Karpas-422 (cell line): Measurements from ENCODE around the gene GAP43. TPM values are rescaled to one million over a fixed set of nuclear protein-coding genes. Genes with fewer than 3 reads are reported as not detected.

Source experiments
- DNase-seq: peaks from one replicate; pipeline ENCODE4 v3.0.0-alpha.2; 2015
- H2AFZ ChIP-seq: fragments of 200-600 bp; sonication (generic); 2 replicates; pipeline ENCODE4 v1.6.1; 2014; ENCODE audit warnings: antibody characterized with exemption, low read length, mixed read lengths
- H3K27ac ChIP-seq: fragments of 200-600 bp; sonication (generic); 2 replicates; pipeline ENCODE4 v1.5.1; 2014; ENCODE audit warnings: mild to moderate bottlenecking, low read length, moderate library complexity
- H3K27me3 ChIP-seq: fragments of 200-600 bp; sonication (generic); 2 replicates; pipeline ENCODE4 v1.6.1; 2014; ENCODE audit warnings: low read length, mixed read lengths
- H3K36me3 ChIP-seq: fragments of 200-600 bp; sonication (generic); 2 replicates; pipeline ENCODE4 v1.6.1; 2014; ENCODE audit warnings: low read length, mixed read lengths; ENCODE audit not compliant: insufficient read depth
- H3K4me1 ChIP-seq: fragments of 200-600 bp; sonication (generic); 2 replicates; pipeline ENCODE4 v1.6.1; 2014; ENCODE audit warnings: mild to moderate bottlenecking, low read length, mixed read lengths
- H3K4me2 ChIP-seq: fragments of 200-600 bp; sonication (generic); 2 replicates; pipeline ENCODE4 v1.6.1; 2014; ENCODE audit warnings: low read length, low read depth, mild to moderate bottlenecking; ENCODE audit not compliant: poor library complexity, severe bottlenecking
- H3K4me3 ChIP-seq: fragments of 200-600 bp; sonication (generic); 2 replicates; pipeline ENCODE4 v1.5.1; 2014; ENCODE audit warnings: mild to moderate bottlenecking, antibody characterized with exemption, low read length, mixed read lengths
- H3K79me2 ChIP-seq: fragments of 200-600 bp; sonication (generic); 2 replicates; pipeline ENCODE4 v1.6.1; 2014; ENCODE audit warnings: mild to moderate bottlenecking, low read length, mixed read lengths
- H3K9ac ChIP-seq: fragments of 200-600 bp; sonication (generic); 2 replicates; pipeline ENCODE4 v1.6.0; 2014; ENCODE audit warnings: low read length
- H3K9me2 ChIP-seq: fragments of 200-600 bp; sonication (generic), shearing (Covaris generic); replicated peaks from 2 replicates; pipeline ENCODE4 v1.6.0; 2014; ENCODE audit warnings: mild to moderate bottlenecking, low read length, moderate library complexity; ENCODE audit not compliant: insufficient read depth
- H3K9me3 ChIP-seq: fragments of 300-700, 200-600 bp; sonication (generic); 2 replicates; pipeline ENCODE4 v1.6.1; 2014; ENCODE audit warnings: low read length, mixed read lengths
- H4K20me1 ChIP-seq: fragments of 200-600 bp; sonication (generic); 2 replicates; pipeline ENCODE4 v1.6.1; 2014; ENCODE audit warnings: mild to moderate bottlenecking, antibody characterized with exemption, low read length, low read depth; ENCODE audit not compliant: insufficient read depth
- total RNA-seq: library from RNA; depleted of rRNA; stranded (reverse); fragments of >200 nt; shearing (Covaris generic); gene quantifications from 2 replicates; pipeline ENCODE4 v1.2.3, GENCODE V29; 2014; ENCODE audit warnings: low replicate concordance

The GAP43 gene
- total RNA-seq, 1 experiment from 2014 or later: not detected

DNA sequence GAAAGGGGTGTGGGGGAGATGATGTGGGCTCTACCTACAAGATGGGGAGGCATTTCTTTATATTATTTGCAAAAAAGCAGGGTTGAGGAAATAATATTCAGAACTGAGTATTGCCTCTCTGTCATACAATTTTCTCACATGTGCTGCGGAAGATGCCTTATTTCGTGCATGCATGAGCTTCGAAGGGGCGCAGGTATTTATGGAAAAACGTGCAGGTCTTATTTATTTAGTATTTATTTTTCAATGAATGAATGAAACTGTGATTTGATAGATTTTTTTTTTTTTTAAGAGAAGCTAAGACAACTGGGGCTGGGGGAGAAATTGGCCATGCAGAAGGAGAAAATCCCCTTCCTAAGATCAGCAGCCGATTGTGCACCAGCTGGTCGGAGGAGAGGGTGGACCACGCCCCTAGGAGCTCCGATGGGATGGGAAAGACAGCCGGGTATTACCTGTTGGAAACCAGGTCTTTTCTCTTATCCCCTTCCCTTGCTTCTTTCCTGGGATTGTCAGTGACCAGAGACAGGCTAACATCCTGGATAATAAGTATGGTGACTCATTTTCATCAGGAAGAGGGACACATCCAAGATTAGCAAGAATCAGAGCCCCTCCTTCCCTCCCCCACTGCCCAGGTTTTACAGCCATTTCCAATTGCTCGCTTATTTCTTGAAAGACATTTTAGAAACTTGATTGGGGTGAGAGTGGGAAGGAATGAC, 875 bp downstream of the GAP43 start:
- Histone ChIP-seq H3K4me3 (no peak overlapping the region), H3K9me2 (no peaks in the 10 kb centered on the region), H3K36me3 (no peaks in the 10 kb centered on the region), H4K20me1 (no peaks in the 10 kb centered on the region), H3K27me3 (no peaks in the 10 kb centered on the region), H3K4me1 (no peaks in the 10 kb centered on the region), H3K9ac (no peak overlapping the region), H2AFZ (no peak overlapping the region), H3K79me2 (no peaks in the 10 kb centered on the region), H3K9me3 (no peaks in the 10 kb centered on the region), H3K4me2 (no peak overlapping the region), H3K27ac (no peak overlapping the region)
- DNase-seq: no peak

DNA sequence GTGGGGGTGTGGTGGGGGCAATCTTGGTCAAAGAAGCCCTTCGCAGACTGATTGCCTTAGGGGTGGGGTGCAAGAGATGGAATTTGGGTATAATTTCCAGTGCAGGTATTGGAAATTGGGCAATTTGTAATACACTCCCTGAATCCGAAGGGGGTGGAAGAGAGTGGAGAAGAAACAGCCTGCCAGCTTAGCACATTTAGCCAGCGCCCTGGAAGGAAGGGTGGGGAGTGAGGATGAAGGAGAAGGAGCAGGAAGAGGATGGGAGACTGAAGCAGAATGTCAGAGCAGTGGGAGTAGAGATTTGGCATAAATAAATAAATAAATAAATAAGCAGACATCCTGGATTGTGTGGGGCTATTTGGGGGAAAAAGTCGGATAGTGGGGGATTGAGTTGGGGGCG, 1.6 kb downstream of the GAP43 start:
- H3K27me3 ChIP-seq: no peaks in the 10 kb centered on the region
- no peaks in the 10 kb centered on the region for H3K79me2 ChIP-seq
- no peak for DNase-seq
- no peaks in the 10 kb centered on the region for H4K20me1 ChIP-seq
- no peaks in the 10 kb centered on the region for H3K9me2 ChIP-seq
- H3K4me1 ChIP-seq: no peaks in the 10 kb centered on the region
- no peak overlapping the region for H3K4me3 ChIP-seq
- no peak overlapping the region for H3K9ac ChIP-seq
- H3K27ac ChIP-seq: no peak overlapping the region
- no peak overlapping the region for H2AFZ ChIP-seq
- H3K36me3 ChIP-seq: no peaks in the 10 kb centered on the region
- H3K9me3 ChIP-seq: no peaks in the 10 kb centered on the region
- H3K4me2 ChIP-seq: no peak overlapping the region

GRCh38 chr3:115626006-115626409, 2.7 kb downstream of the GAP43 start:
- Histone ChIP-seq H3K9ac (no peak overlapping the region), H3K27me3 (no peaks in the 10 kb centered on the region), H4K20me1 (no peaks in the 10 kb centered on the region), H3K36me3 (no peaks in the 10 kb centered on the region), H3K27ac (no peak overlapping the region), H3K4me2 (no peak overlapping the region), H3K4me1 (no peaks in the 10 kb centered on the region), H2AFZ (no peak overlapping the region), H3K79me2 (no peaks in the 10 kb centered on the region), H3K9me3 (no peaks in the 10 kb centered on the region), H3K4me3 (no peak overlapping the region), H3K9me2 (no peaks in the 10 kb centered on the region)
- no peak for DNase-seq

- Histone ChIP-seq H3K4me1 (no peaks in the 10 kb centered on the region), H3K4me3 (no peak overlapping the region), H3K27ac (no peak overlapping the region), H3K36me3 (no peaks in the 10 kb centered on the region), H3K9me3 (no peaks in the 10 kb centered on the region), H4K20me1 (no peaks in the 10 kb centered on the region), H3K9me2 (no peaks in the 10 kb centered on the region), H3K9ac (no peak overlapping the region), H3K4me2 (no peak overlapping the region), H3K79me2 (no peaks in the 10 kb centered on the region), H2AFZ (no peak overlapping the region), H3K27me3 (no peaks in the 10 kb centered on the region)
- no peak for DNase-seq
Observed at GRCh38 chr3:115626721-115627120, 3.4 kb downstream of the GAP43 start.

DNA sequence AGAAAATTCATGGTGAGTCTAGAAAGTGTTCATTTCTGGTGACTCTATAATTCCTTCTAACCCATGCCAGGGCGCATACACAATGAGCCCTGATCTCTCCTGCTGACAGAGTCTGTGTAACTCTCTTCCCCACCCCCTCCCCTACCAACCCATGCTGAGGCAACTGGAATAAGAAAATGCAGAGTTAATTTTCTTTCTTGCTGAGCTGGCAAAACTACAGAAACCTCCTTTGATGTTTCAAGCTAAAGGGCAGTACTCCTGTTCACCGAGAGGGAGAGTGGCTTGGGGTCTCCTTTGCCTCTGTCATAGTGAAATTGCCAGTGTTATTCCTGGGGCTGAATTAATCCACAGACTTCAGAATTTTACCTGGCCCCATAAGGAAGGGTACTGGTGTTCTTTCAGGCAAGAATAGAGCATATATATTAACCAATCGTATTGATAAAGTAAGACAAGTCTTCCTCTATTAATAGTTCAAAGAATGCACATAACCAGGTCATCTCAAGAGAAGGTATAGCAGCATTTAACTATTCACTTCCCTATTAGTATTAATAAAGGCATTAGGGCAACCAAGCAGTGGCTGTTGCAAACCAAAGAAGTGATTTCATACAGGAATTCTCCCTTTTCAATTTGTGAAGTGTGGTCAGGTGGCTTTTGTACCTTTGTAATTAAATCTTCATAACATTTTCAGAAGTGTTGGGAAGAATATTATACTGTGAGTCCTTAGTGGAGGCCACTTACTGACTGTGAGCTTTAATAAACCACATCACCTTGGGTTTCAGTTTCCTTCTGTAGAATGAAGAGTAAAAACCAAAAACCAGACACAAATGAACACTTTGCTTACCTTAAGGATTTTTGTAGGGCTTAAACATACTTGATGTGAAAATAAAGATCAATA, 4.1 kb downstream of the GAP43 start:
- no peak overlapping the region for H3K27ac ChIP-seq
- H4K20me1 ChIP-seq: no peaks in the 10 kb centered on the region
- H3K36me3 ChIP-seq: no peaks in the 10 kb centered on the region
- H3K79me2 ChIP-seq: no peaks in the 10 kb centered on the region
- no peak overlapping the region for H3K9ac ChIP-seq
- H3K4me2 ChIP-seq: no peak overlapping the region
- H3K4me1 ChIP-seq: no peaks in the 10 kb centered on the region
- no peaks in the 10 kb centered on the region for H3K27me3 ChIP-seq
- H3K9me3 ChIP-seq: no peaks in the 10 kb centered on the region
- no peak overlapping the region for H3K4me3 ChIP-seq
- no peak for DNase-seq
- no peaks in the 10 kb centered on the region for H3K9me2 ChIP-seq
- no peak overlapping the region for H2AFZ ChIP-seq

DNA sequence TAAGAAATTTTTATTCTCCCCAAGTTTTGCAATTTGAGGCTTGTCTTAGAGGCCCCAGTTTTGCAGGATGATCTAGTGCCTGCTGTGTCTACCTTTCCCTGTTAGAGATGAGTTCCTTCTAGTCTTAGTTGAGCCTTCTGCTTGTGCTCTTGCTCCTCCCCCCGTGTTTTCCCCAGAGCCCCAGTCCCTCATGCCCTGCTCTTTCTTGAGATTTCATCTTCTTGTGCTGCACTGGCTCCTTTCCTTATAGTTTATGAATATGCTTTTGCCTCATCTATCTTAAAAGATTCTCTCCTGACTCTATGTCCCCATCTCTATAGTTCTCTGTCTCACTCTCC, 4.7 kb downstream of the GAP43 start:
- DNase-seq: no peak
- no peaks in the 10 kb centered on the region for H3K27me3 ChIP-seq
- H3K36me3 ChIP-seq: no peaks in the 10 kb centered on the region
- H3K4me2 ChIP-seq: no peak overlapping the region
- no peak overlapping the region for H3K9ac ChIP-seq
- no peaks in the 10 kb centered on the region for H3K79me2 ChIP-seq
- no peak overlapping the region for H3K27ac ChIP-seq
- H4K20me1 ChIP-seq: no peaks in the 10 kb centered on the region
- no peak overlapping the region for H3K4me3 ChIP-seq
- H3K4me1 ChIP-seq: no peaks in the 10 kb centered on the region
- no peaks in the 10 kb centered on the region for H3K9me2 ChIP-seq
- H3K9me3 ChIP-seq: no peaks in the 10 kb centered on the region
- H2AFZ ChIP-seq: no peak overlapping the region

- Histone ChIP-seq H4K20me1 (no peaks in the 10 kb centered on the region), H3K36me3 (no peaks in the 10 kb centered on the region), H3K9me2 (no peaks in the 10 kb centered on the region), H3K4me2 (no peak overlapping the region), H3K79me2 (no peaks in the 10 kb centered on the region), H2AFZ (no peak overlapping the region), H3K4me3 (no peak overlapping the region), H3K9me3 (no peaks in the 10 kb centered on the region), H3K27me3 (no peaks in the 10 kb centered on the region), H3K27ac (no peak overlapping the region), H3K9ac (no peak overlapping the region), H3K4me1 (no peaks in the 10 kb centered on the region)
- no peak for DNase-seq
Observed at GRCh38 chr3:115630850-115631249, 7.5 kb downstream of the GAP43 start.

- Histone ChIP-seq H4K20me1 (no peaks in the 10 kb centered on the region), H3K27ac (no peak overlapping the region), H3K9me2 (no peaks in the 10 kb centered on the region), H3K27me3 (no peaks in the 10 kb centered on the region), H3K9me3 (no peaks in the 10 kb centered on the region), H3K9ac (no peak overlapping the region), H3K4me2 (no peak overlapping the region), H3K79me2 (no peaks in the 10 kb centered on the region), H3K36me3 (no peaks in the 10 kb centered on the region), H3K4me1 (no peaks in the 10 kb centered on the region), H2AFZ (no peak overlapping the region), H3K4me3 (no peak overlapping the region)
- DNase-seq: no peak
Observed at GRCh38 chr3:115632026-115632425, 8.7 kb downstream of the GAP43 start.
